ENCODE data around the gene ESYT1. TPM values are rescaled to one million over a fixed set of nuclear protein-coding genes. Genes with fewer than 3 reads are reported as not detected.

ESYT1 gene
- total RNA-seq, 4 donors from 2014 or later, result 128 to 234 (median 167) TPM

- Histone ChIP-seq H3K4me1 (peaks cover 0 to 72% (median 18%) of the 10 kb centered on the region in 3 donors), H3K36me3 (peaks cover 0 to 59% of the 10 kb centered on the region in 2 donors), H3K27me3 (no peaks in the 10 kb centered on the region), H3K27ac (peak overlapping the region; percentile 93 to 99 (median 98)), H3K4me3 (peak overlapping the region; percentile 71 to 82), H3K9me3 (no peaks in the 10 kb centered on the region)
- 0 to 3% methylated on average over 2 to 5 of the region's 7 CpGs for WGBS, 2 donors (ENCODE audit: low coverage in 1 of 2)
- TF ChIP-seq POLR2AphosphoS5 (IDR thresholded peaks at IDR 0.05) (peak; percentile 41), POLR2A (IDR thresholded peaks at IDR 0.05) (no peak)
- ATAC-seq, result no peak
These were observed 32.2 kb downstream of the ESYT1 start for GRCh38 chr12:56160193-56160763.

GRCh38 chr12:56160894-56161689 is 33.0 kb downstream of the ESYT1 start:
- Histone ChIP-seq H3K4me1 (peaks cover 0 to 76% (median 18%) of the 10 kb centered on the region in 3 donors), H3K36me3 (peaks cover 0 to 67% of the 10 kb centered on the region in 2 donors), H3K4me3 (peak overlapping the region; percentile 71 to 82), H3K27me3 (no peaks in the 10 kb centered on the region), H3K27ac (peak overlapping the region; percentile 93 to 99 (median 98)), H3K9me3 (no peaks in the 10 kb centered on the region)
- no peak for TF ChIP-seq CTCF (IDR thresholded peaks at IDR 0.05)
- TF ChIP-seq POLR2A (IDR thresholded peaks at IDR 0.05), result peak in 1 of 2 donors; percentile 2
- no peak for ATAC-seq
- WGBS, 2 donors (ENCODE audit: low coverage in 1 of 2), result 31 to 33% methylated on average over 8 to 10 of the region's 11 CpGs

- peaks cover 0 to 69% (median 18%) of the 10 kb centered on the region in 3 donors for H3K4me1 ChIP-seq
- H3K27me3 ChIP-seq, result no peaks in the 10 kb centered on the region
- no peaks in the 10 kb centered on the region for H3K9me3 ChIP-seq
- H3K27ac ChIP-seq, result peak overlapping the region; percentile 93 to 99 (median 98)
- ATAC-seq, result no peak
- TF ChIP-seq POLR2A (IDR thresholded peaks at IDR 0.05) (peak in 1 of 2 donors; percentile 5), EP300 (IDR thresholded peaks at IDR 0.05) (no peak), POLR2AphosphoS5 (IDR thresholded peaks at IDR 0.05) (peak; percentile 19)
- WGBS, 2 donors (ENCODE audit: low coverage in 1 of 2), result 57 to 58% methylated on average over 1 to 5 of the region's 10 CpGs
- H3K36me3 ChIP-seq, result peaks cover 0 to 74% of the 10 kb centered on the region in 2 donors
- peak overlapping the region; percentile 71 to 82 for H3K4me3 ChIP-seq
These were observed 33.8 kb downstream of the ESYT1 start for GRCh38 chr12:56161690-56162351.

- H3K36me3 ChIP-seq, result peaks cover 0 to 83% of the 10 kb centered on the region in 2 donors
- H3K9me3 ChIP-seq, result no peaks in the 10 kb centered on the region
- H3K4me3 ChIP-seq, result no peak overlapping the region
- no peak for TF ChIP-seq POLR2A (IDR thresholded peaks at IDR 0.05)
- TF ChIP-seq CTCF (IDR thresholded peaks at IDR 0.05), result no peak
- peak; percentile 64 for TF ChIP-seq POLR2AphosphoS5 (IDR thresholded peaks at IDR 0.05)
- H3K27me3 ChIP-seq, result no peaks in the 10 kb centered on the region
- 21 to 24% methylated on average over 7 to 11 of the region's 11 CpGs for WGBS, 2 donors (ENCODE audit: low coverage in 1 of 2)
- peaks cover 0 to 60% (median 18%) of the 10 kb centered on the region in 3 donors for H3K4me1 ChIP-seq
- peak overlapping the region; percentile 78 to 99 (median 94) for H3K27ac ChIP-seq
- no peak for ATAC-seq
These were observed 34.6 kb downstream of the ESYT1 start for GRCh38 chr12:56162468-56163290.

GRCh38 chr12:56163533-56164344 is 35.7 kb downstream of the ESYT1 start:
- Histone ChIP-seq H3K4me1 (peaks cover 0 to 60% (median 18%) of the 10 kb centered on the region in 3 donors), H3K9me3 (no peaks in the 10 kb centered on the region)

More at GRCh38 chr12:56163533-56164344, 35.7 kb downstream of the ESYT1 start:
- ATAC-seq, result no peak
- WGBS, 2 donors (ENCODE audit: low coverage in 1 of 2), result 41 to 65% methylated on average over 8 to 9 of the region's 11 CpGs
- Histone ChIP-seq H3K36me3 (peaks cover 0 to 93% of the 10 kb centered on the region in 2 donors), H3K4me3 (no peak overlapping the region), H3K27me3 (no peaks in the 10 kb centered on the region), H3K27ac (peak overlapping the region in 3 of 4 donors; percentile 75 to 96 (median 93))
- TF ChIP-seq POLR2A (IDR thresholded peaks at IDR 0.05) (peak in 1 of 2 donors; percentile 14), POLR2AphosphoS5 (IDR thresholded peaks at IDR 0.05) (no peak)
